CD8-positive, alpha-beta memory T cell (primary cell): ENCODE data around the gene OR2L13. TPM values are rescaled to one million over a fixed set of nuclear protein-coding genes. Genes with fewer than 3 reads are reported as not detected.
"Not testable (repeated sequence)": the region's sequence is repeated elsewhere in the genome, so short reads cannot be mapped to it uniquely, and the experiment has no call there.

Experiments
- CTCF ChIA-PET: fragments of 350-600 bp; sonication (Branson Sonifier 250); formaldehyde crosslinking; loops from one replicate; lab custom pipeline; 2021; ENCODE audit warnings: antibody characterized with exemption; lab: Charles Lee
- POLR2A ChIA-PET: fragments of 350-600 bp; sonication (Branson Sonifier 250); formaldehyde crosslinking; loops from one replicate; lab custom pipeline; 2021; ENCODE audit warnings: antibody characterized with exemption; lab: Charles Lee
- DNase-seq, 5 donors: peaks; one replicate each; pipeline versions ENCODE4 v3.0.0 to v3.0.0-alpha.2; 2020 to 2022; ENCODE audit warnings: mixed read lengths in 1 of 5
- H3K27ac ChIP-seq: one replicate; pipeline ENCODE4 v1.7.0; 2013; ENCODE audit warnings: low read depth, mild to moderate bottlenecking, low read length, moderate library complexity
- H3K27me3 ChIP-seq: 2 replicates; pipeline ENCODE4 v1.7.0; 2013; ENCODE audit warnings: low read length, mild to moderate bottlenecking; ENCODE audit not compliant: insufficient read depth, poor library complexity, severe bottlenecking
- H3K36me3 ChIP-seq: 2 replicates; pipeline ENCODE4 v1.7.0; 2013; ENCODE audit warnings: mild to moderate bottlenecking, low read length, moderate library complexity; ENCODE audit not compliant: insufficient read depth
- H3K4me1 ChIP-seq: 2 replicates; pipeline ENCODE4 v1.7.0; 2013; ENCODE audit warnings: mild to moderate bottlenecking, low read length, moderate library complexity; ENCODE audit not compliant: insufficient read depth
- H3K4me3 ChIP-seq: 2 replicates; pipeline ENCODE4 v1.7.0; 2013; ENCODE audit warnings: mild to moderate bottlenecking, low read length
- H3K9me3 ChIP-seq: 2 replicates; pipeline ENCODE4 v1.7.0; 2013; ENCODE audit warnings: mild to moderate bottlenecking, low read length
- H3K27ac Mint-ChIP-seq, 8 donors: one replicate each; pipeline ENCODE4 v1.8.0; 2020 to 2021; ENCODE audit warnings: mixed read lengths in 8 of 8, mild to moderate bottlenecking in 6 of 8, inconsistent platforms in 3 of 8, moderate library complexity in 3 of 8
- H3K27me3 Mint-ChIP-seq, 2 donors: one replicate each; pipeline ENCODE4 v1.8.0; 2020 to 2021; ENCODE audit warnings: mixed read lengths in 2 of 2, mild to moderate bottlenecking in 1 of 2, moderate library complexity in 1 of 2
- H3K36me3 Mint-ChIP-seq, 3 donors: one replicate each; pipeline ENCODE4 v1.8.0; 2020 to 2021; ENCODE audit warnings: mixed read lengths in 3 of 3, inconsistent platforms in 1 of 3, mild to moderate bottlenecking in 1 of 3
- H3K4me1 Mint-ChIP-seq, 3 donors: one replicate each; pipeline ENCODE4 v1.8.0; 2020 to 2021; ENCODE audit warnings: mixed read lengths in 3 of 3, inconsistent platforms in 1 of 3, mild to moderate bottlenecking in 1 of 3
- H3K4me3 Mint-ChIP-seq, 7 donors: one replicate each; pipeline ENCODE4 v1.8.0; 2020 to 2021; ENCODE audit warnings: mixed read lengths in 7 of 7, mild to moderate bottlenecking in 6 of 7, moderate library complexity in 4 of 7, inconsistent platforms in 2 of 7
- H3K9me3 Mint-ChIP-seq, 5 donors: one replicate each; pipeline ENCODE4 v1.8.0; 2020 to 2022; ENCODE audit warnings: mixed read lengths in 5 of 5, mild to moderate bottlenecking in 3 of 5, moderate library complexity in 2 of 5, inconsistent platforms in 1 of 5
- polyA plus RNA-seq: library from polyadenylated mRNA; unstranded; fragments of 300-500 nt; fragmentation: Illumina TruSeq; gene quantifications from one replicate; pipeline ENCODE4 v1.2.3, GENCODE V29; 2021
- total RNA-seq, 2 experiments: library from RNA; stranded (reverse); gene quantifications; one replicate each; pipeline ENCODE4 v1.2.3, GENCODE V29; 2021

The OR2L13 gene
- total RNA-seq (not detected), polyA plus RNA-seq (not detected)

DNA sequence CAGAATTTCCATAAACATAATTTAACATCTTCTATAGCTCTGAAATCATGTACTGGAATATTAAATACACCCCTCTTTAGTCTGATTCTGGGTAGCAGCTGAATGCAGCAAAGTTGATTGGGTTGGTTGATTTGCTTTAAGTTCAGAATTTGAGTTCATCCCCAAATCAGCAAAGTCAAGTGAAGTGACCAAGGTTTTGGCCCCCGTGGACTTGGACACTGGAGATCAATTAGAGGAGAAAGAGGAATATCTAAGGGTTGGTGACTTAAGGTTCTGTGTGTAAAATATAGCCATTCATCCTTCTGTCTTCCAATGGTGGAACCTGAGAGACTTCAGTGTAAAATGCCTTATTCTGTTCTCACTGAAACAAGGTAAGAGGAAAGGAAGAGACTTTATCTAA, at the start of gene OR2L13:
TSS of gene OR2L13 (plus strand) at position 301 of the 400 bp plus-strand sequence. CDS start 4,192 bp downstream, outside the sequence.
- H3K9me3 Mint-ChIP-seq: peaks cover 2 to 10% (median 8%) of the 10 kb centered on the region in 5 donors
- ChIA-PET POLR2A (no interaction called here), CTCF (no interaction called here)
- no peak within 1 kb of the TSS for H3K4me3 ChIP-seq
- H3K27ac ChIP-seq: no peak within 1 kb of the TSS
- peaks cover 0 to under 1% of the 10 kb centered on the region in 2 donors for H3K27me3 Mint-ChIP-seq
- no peak within 1 kb of the TSS for H3K4me3 Mint-ChIP-seq
- H3K4me1 Mint-ChIP-seq: no peaks in the 10 kb centered on the region
- no peak within 1 kb of the TSS for H3K27ac Mint-ChIP-seq
- DNase-seq: no peak
- H3K27me3 ChIP-seq: no peaks in the 10 kb centered on the region
- no peaks in the 10 kb centered on the region for H3K36me3 Mint-ChIP-seq
- no peaks in the 10 kb centered on the region for H3K36me3 ChIP-seq
- H3K4me1 ChIP-seq: no peaks in the 10 kb centered on the region
- H3K9me3 ChIP-seq: no peaks in the 10 kb centered on the region

DNA sequence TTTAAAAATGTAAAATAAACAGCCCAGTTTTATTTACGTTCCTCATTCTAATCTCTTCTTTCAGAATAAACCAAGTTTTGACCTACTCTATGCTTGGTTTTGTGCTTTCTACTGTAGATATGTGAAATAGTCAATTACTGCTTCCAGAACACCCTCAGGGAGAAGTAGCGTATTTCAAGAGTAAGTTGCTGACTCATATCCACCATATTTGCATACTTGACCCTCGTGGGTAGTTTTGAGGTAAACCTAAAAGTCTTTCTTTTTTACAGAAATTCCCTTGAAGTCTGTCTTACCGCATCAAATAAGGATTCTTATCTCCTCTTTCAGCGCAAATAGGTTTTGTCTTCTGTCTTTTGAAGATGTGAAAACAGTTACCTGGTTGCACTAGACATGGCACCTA, 49.8 kb upstream of the OR2L13 start:
- Mint-ChIP-seq H3K9me3 (peaks cover 3 to 23% (median 12%) of the 10 kb centered on the region in 5 donors), H3K4me1 (no peaks in the 10 kb centered on the region), H3K4me3 (no peak overlapping the region), H3K27me3 (no peaks in the 10 kb centered on the region), H3K36me3 (no peaks in the 10 kb centered on the region), H3K27ac (no peak overlapping the region)
- DNase-seq: no peak
- Histone ChIP-seq H3K36me3 (no peaks in the 10 kb centered on the region), H3K4me3 (no peak overlapping the region), H3K27ac (no peak overlapping the region), H3K27me3 (no peaks in the 10 kb centered on the region), H3K9me3 (no peaks in the 10 kb centered on the region), H3K4me1 (no peaks in the 10 kb centered on the region)
- ChIA-PET CTCF (no interaction called here), POLR2A (no interaction called here)

DNA sequence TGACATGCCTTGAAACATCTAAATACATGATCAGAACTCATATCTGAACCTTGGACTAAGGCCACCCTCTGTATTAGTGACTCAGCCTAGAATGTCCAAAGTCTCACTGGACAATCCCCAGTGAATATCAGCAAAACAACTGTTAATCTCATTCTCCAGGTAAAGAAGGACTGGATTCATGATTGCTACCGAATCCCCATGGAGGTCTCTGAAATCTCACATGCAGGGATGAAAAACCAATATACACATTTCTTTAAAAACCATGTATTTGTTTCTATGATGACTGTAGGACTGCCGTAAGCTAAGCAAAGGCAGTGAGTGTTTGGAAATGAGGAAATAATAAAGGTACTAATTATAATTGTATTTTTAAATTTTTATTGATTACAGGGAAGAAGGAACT, 48.4 kb upstream of the OR2L13 start, which contains the start of gene OR2L3:
TSS of gene OR2L3 (plus strand) at position 301 of the 400 bp plus-strand sequence. CDS start 13,846 bp downstream, outside the sequence.
- Mint-ChIP-seq H3K27ac (no peak within 1 kb of the TSS), H3K4me1 (no peaks in the 10 kb centered on the region), H3K4me3 (no peak within 1 kb of the TSS), H3K27me3 (no peaks in the 10 kb centered on the region), H3K9me3 (peaks cover 7 to 15% (median 13%) of the 10 kb centered on the region in 5 donors), H3K36me3 (no peaks in the 10 kb centered on the region)
- H3K27ac ChIP-seq: no peak within 1 kb of the TSS
- ChIA-PET CTCF (no interaction called here), POLR2A (no interaction called here)
- no peaks in the 10 kb centered on the region for H3K9me3 ChIP-seq
- H3K27me3 ChIP-seq: no peaks in the 10 kb centered on the region
- H3K4me3 ChIP-seq: no peak within 1 kb of the TSS
- no peaks in the 10 kb centered on the region for H3K36me3 ChIP-seq
- no peak for DNase-seq
- no peaks in the 10 kb centered on the region for H3K4me1 ChIP-seq

GRCh38 chr1:248047008-248047407, 48.0 kb upstream of the OR2L13 start:
- peaks cover 7 to 15% (median 13%) of the 10 kb centered on the region in 5 donors for H3K9me3 Mint-ChIP-seq
- CTCF ChIA-PET: no interaction called here
- Histone ChIP-seq H3K9me3 (no peaks in the 10 kb centered on the region), H3K27ac (no peak overlapping the region), H3K27me3 (no peaks in the 10 kb centered on the region), H3K36me3 (no peaks in the 10 kb centered on the region), H3K4me3 (no peak overlapping the region), H3K4me1 (no peaks in the 10 kb centered on the region)
- H3K27ac Mint-ChIP-seq: no peak overlapping the region
- H3K4me1 Mint-ChIP-seq: no peaks in the 10 kb centered on the region
- POLR2A ChIA-PET: no interaction called here
- no peak overlapping the region for H3K4me3 Mint-ChIP-seq
- H3K27me3 Mint-ChIP-seq: no peaks in the 10 kb centered on the region
- no peaks in the 10 kb centered on the region for H3K36me3 Mint-ChIP-seq
- DNase-seq: no peak

- POLR2A ChIA-PET: no interaction called here
- no peak overlapping the region for H3K4me3 ChIP-seq
- H3K27me3 Mint-ChIP-seq: no peaks in the 10 kb centered on the region
- no peak overlapping the region for H3K27ac Mint-ChIP-seq
- H3K4me3 Mint-ChIP-seq: no peak overlapping the region
- H3K27ac ChIP-seq: no peak overlapping the region
- no peaks in the 10 kb centered on the region for H3K27me3 ChIP-seq
- H3K36me3 ChIP-seq: no peaks in the 10 kb centered on the region
- peaks cover 9 to 20% (median 19%) of the 10 kb centered on the region in 5 donors for H3K9me3 Mint-ChIP-seq
- H3K36me3 Mint-ChIP-seq: no peaks in the 10 kb centered on the region
- no peaks in the 10 kb centered on the region for H3K4me1 ChIP-seq
- no peak for DNase-seq
- CTCF ChIA-PET: no interaction called here
- H3K9me3 ChIP-seq: no peaks in the 10 kb centered on the region
- H3K4me1 Mint-ChIP-seq: no peaks in the 10 kb centered on the region
Observed at GRCh38 chr1:248054671-248055070, 40.3 kb upstream of the OR2L13 start.

- DNase-seq: no peak
- CTCF ChIA-PET: no interaction called here
- Histone ChIP-seq H3K27ac (no peak overlapping the region), H3K4me1 (no peaks in the 10 kb centered on the region), H3K4me3 (no peak overlapping the region), H3K27me3 (no peaks in the 10 kb centered on the region), H3K36me3 (no peaks in the 10 kb centered on the region), H3K9me3 (no peaks in the 10 kb centered on the region)
- Mint-ChIP-seq H3K27ac (no peak overlapping the region), H3K9me3 (peaks cover 4 to 20% (median 20%) of the 10 kb centered on the region in 5 donors), H3K4me1 (no peaks in the 10 kb centered on the region), H3K27me3 (no peaks in the 10 kb centered on the region), H3K36me3 (no peaks in the 10 kb centered on the region), H3K4me3 (no peak overlapping the region)
- POLR2A ChIA-PET: no interaction called here
Observed at GRCh38 chr1:248055261-248055660, 39.7 kb upstream of the OR2L13 start.

GRCh38 chr1:248065071-248065470, 29.9 kb upstream of the OR2L13 start:
- Mint-ChIP-seq H3K9me3 (peaks cover 0 to 8% (median 5%) of the 10 kb centered on the region in 5 donors), H3K4me1 (no peaks in the 10 kb centered on the region), H3K27me3 (no peaks in the 10 kb centered on the region), H3K4me3 (no peak overlapping the region), H3K36me3 (no peaks in the 10 kb centered on the region), H3K27ac (no peak overlapping the region)
- CTCF ChIA-PET: no interaction called here
- no peaks in the 10 kb centered on the region for H3K4me1 ChIP-seq
- no peak overlapping the region for H3K4me3 ChIP-seq
- no peak overlapping the region for H3K27ac ChIP-seq
- no peaks in the 10 kb centered on the region for H3K27me3 ChIP-seq
- H3K9me3 ChIP-seq: no peaks in the 10 kb centered on the region
- no peaks in the 10 kb centered on the region for H3K36me3 ChIP-seq
- POLR2A ChIA-PET: no interaction called here
- no peak for DNase-seq

GRCh38 chr1:248065604-248066003, 29.4 kb upstream of the OR2L13 start:
- Histone ChIP-seq H3K9me3 (no peaks in the 10 kb centered on the region), H3K4me3 (no peak overlapping the region), H3K4me1 (no peaks in the 10 kb centered on the region), H3K27ac (no peak overlapping the region), H3K36me3 (no peaks in the 10 kb centered on the region), H3K27me3 (no peaks in the 10 kb centered on the region)
- H3K27ac Mint-ChIP-seq: no peak overlapping the region
- H3K9me3 Mint-ChIP-seq: peaks cover 0 to 8% (median 5%) of the 10 kb centered on the region in 5 donors
- no peaks in the 10 kb centered on the region for H3K4me1 Mint-ChIP-seq
- POLR2A ChIA-PET: no interaction called here
- no peak for DNase-seq
- H3K36me3 Mint-ChIP-seq: no peaks in the 10 kb centered on the region
- CTCF ChIA-PET: no interaction called here
- no peak overlapping the region for H3K4me3 Mint-ChIP-seq
- no peaks in the 10 kb centered on the region for H3K27me3 Mint-ChIP-seq

DNA sequence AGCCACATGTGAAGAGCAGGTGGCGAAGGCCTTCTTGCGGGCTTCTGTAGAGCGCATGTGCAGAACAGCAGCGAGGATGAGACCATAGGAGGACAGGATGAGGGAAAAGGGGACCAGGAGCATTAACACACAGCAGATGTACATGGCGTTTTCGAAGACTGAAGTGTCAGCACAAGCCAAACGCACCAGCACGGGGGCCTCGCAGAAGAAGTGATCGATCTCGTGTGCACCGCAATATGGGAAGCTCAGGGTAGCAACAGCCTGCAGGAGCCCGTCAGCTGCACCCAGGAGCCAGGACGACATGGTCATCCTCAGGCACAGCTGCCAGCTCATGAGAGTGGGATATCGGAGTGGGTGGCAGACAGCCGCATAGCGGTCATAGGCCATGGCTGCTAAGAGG, 11.1 kb upstream of the OR2L13 start:
- H3K4me3 ChIP-seq, H3K36me3 Mint-ChIP-seq, H3K4me3 Mint-ChIP-seq, H3K9me3 ChIP-seq, H3K36me3 ChIP-seq, H3K27ac ChIP-seq, DNase-seq, H3K27me3 ChIP-seq, H3K4me1 ChIP-seq, CTCF ChIA-PET, H3K9me3 Mint-ChIP-seq, H3K4me1 Mint-ChIP-seq, POLR2A ChIA-PET, H3K27ac Mint-ChIP-seq, H3K27me3 Mint-ChIP-seq: not testable (repeated sequence)
